Measurements from ENCODE around the gene EDIL3.

DNA sequence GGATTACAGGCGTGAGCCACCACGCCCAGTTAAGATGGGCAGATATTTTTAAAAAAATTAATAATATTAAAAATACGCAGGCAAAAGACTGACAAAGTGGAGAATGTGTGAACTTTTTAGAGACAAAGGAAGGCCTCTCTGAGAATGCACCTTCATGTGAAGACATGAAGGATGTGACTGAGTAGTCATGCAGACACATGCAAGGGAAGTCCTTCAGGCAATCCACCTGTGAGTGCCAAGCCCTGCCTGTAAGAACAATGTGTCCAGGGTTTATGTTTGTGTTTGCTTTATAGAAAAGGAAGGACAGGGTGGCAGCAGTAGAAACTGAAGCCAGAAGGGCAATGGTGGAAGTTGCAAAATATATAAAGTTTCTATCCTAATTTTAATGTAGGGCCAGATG is 169.2 kb downstream of the EDIL3 start:
- TF ChIP-seq, protein P1, sequence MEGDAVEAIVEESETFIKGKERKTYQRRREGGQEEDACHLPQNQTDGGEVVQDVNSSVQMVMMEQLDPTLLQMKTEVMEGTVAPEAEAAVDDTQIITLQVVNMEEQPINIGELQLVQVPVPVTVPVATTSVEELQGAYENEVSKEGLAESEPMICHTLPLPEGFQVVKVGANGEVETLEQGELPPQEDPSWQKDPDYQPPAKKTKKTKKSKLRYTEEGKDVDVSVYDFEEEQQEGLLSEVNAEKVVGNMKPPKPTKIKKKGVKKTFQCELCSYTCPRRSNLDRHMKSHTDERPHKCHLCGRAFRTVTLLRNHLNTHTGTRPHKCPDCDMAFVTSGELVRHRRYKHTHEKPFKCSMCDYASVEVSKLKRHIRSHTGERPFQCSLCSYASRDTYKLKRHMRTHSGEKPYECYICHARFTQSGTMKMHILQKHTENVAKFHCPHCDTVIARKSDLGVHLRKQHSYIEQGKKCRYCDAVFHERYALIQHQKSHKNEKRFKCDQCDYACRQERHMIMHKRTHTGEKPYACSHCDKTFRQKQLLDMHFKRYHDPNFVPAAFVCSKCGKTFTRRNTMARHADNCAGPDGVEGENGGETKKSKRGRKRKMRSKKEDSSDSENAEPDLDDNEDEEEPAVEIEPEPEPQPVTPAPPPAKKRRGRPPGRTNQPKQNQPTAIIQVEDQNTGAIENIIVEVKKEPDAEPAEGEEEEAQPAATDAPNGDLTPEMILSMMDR (IDR thresholded peaks at IDR 0.05), result no peak
- no peak for TF ChIP-seq SIN3A (IDR thresholded peaks at IDR 0.05; ENCODE audit: borderline replicate concordance, insufficient read depth, low read depth, low read length)
